ENCODE measurements around the gene ZDHHC6. TPM values are rescaled to one million over a fixed set of nuclear protein-coding genes. Genes with fewer than 3 reads are reported as not detected.

The ZDHHC6 gene
- total RNA-seq, 1 experiment from 2014 or later, result 40.3 TPM

GRCh38 chr10:112434988-112435619 lies 11.6 kb downstream of the ZDHHC6 start:
- in situ Hi-C loops (cut with HindIII; ENCODE audit: low pct_unique_long_range_greater_than_20kb, low sequenced_read_pairs) (no loop called here), intact Hi-C loops (cut with micrococcal nuclease; ENCODE audit: unreplicated experiment) (loop anchor here (5.0 to 10.0 kb wide), 3 partner anchors 113 to 290 kb away; partner anchors contain the start of gene GPAM)
- BruUV-seq (replicated peaks), result no TSS peak
- Histone ChIP-seq H3K36me3 (ENCODE audit: control insufficient read depth, insufficient read depth, low read length) (peaks cover 51% of the 10 kb centered on the region), H3K9me3 (ENCODE audit: control insufficient read depth, insufficient read depth, low read depth, low read length) (no peaks in the 10 kb centered on the region), H3K4me1 (ENCODE audit: control insufficient read depth, insufficient read depth, low read length) (no peaks in the 10 kb centered on the region), H3K27ac (ENCODE audit: low read length) (no peak overlapping the region), H3K27me3 (ENCODE audit: control insufficient read depth, insufficient read depth, low read length) (no peaks in the 10 kb centered on the region), H3K4me3 (ENCODE audit: low read depth in 2 of 2, low read length in 2 of 2) (no peak overlapping the region)
- ChIA-PET POLR2A (no interaction called here), CTCF (interaction anchor here (0.6 to 1.2 kb wide), 6 partner anchors 37 to 294 kb away, joined by 3 to 4 read pairs (median 3); no protein-coding TSS in a partner anchor)
- ATAC-seq (no peak), DNase-seq (ENCODE audit: low read depth, low spot score) (no peak)
- no peak for TF ChIP-seq REST (IDR thresholded peaks at IDR 0.05; ENCODE audit: insufficient read depth in 1 of 2, low read depth in 2 of 2, low read length in 1 of 2)
- TF ChIP-seq, protein P1, sequence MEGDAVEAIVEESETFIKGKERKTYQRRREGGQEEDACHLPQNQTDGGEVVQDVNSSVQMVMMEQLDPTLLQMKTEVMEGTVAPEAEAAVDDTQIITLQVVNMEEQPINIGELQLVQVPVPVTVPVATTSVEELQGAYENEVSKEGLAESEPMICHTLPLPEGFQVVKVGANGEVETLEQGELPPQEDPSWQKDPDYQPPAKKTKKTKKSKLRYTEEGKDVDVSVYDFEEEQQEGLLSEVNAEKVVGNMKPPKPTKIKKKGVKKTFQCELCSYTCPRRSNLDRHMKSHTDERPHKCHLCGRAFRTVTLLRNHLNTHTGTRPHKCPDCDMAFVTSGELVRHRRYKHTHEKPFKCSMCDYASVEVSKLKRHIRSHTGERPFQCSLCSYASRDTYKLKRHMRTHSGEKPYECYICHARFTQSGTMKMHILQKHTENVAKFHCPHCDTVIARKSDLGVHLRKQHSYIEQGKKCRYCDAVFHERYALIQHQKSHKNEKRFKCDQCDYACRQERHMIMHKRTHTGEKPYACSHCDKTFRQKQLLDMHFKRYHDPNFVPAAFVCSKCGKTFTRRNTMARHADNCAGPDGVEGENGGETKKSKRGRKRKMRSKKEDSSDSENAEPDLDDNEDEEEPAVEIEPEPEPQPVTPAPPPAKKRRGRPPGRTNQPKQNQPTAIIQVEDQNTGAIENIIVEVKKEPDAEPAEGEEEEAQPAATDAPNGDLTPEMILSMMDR (IDR thresholded peaks at IDR 0.05), result peak; percentile 44; the same call in 1 of the 2 replicates

DNA sequence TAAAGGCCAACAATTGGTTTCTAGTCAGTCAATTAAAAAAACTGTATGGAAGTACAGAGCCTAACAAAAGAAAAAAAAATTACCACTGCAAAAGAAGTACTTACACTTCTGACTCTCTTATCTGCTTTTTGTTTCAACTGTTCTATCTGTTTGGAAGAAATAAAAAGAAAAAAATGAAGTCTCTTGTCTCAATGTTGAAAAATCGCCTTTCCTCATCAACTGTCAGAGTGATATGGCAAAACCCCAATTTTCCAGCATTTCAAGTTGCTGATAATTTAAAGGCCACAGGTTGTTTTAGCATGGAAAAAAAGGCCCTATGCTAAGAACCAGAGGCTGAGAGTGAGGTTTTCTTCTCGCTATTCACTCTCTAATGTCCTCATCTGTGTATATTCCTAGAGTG lies 13.6 kb downstream of the ZDHHC6 start:
- no TSS peak for BruUV-seq (replicated peaks)

More for the DNA sequence above, 13.6 kb downstream of the ZDHHC6 start:
- ATAC-seq (no peak), DNase-seq (ENCODE audit: low read depth, low spot score) (no peak)
- Histone ChIP-seq H3K4me1 (ENCODE audit: control insufficient read depth, insufficient read depth, low read length) (no peaks in the 10 kb centered on the region), H3K4me3 (ENCODE audit: low read depth in 2 of 2, low read length in 2 of 2) (no peak overlapping the region), H3K27ac (ENCODE audit: low read length) (no peak overlapping the region), H3K27me3 (ENCODE audit: control insufficient read depth, insufficient read depth, low read length) (no peaks in the 10 kb centered on the region), H3K9me3 (ENCODE audit: control insufficient read depth, insufficient read depth, low read depth, low read length) (no peaks in the 10 kb centered on the region), H3K36me3 (ENCODE audit: control insufficient read depth, insufficient read depth, low read length) (peaks cover 46% of the 10 kb centered on the region)
- POLR2A ChIA-PET, result no interaction called here
- intact Hi-C loops (cut with micrococcal nuclease; ENCODE audit: unreplicated experiment) (loop anchor here (5.0 to 10.0 kb wide), 3 partner anchors 111 to 288 kb away; partner anchors contain the start of gene GPAM), in situ Hi-C loops (cut with HindIII; ENCODE audit: low pct_unique_long_range_greater_than_20kb, low sequenced_read_pairs) (no loop called here)
- CTCF ChIA-PET, result no interaction called here
- TF ChIP-seq REST (IDR thresholded peaks at IDR 0.05; ENCODE audit: insufficient read depth in 1 of 2, low read depth in 2 of 2, low read length in 1 of 2), result no peak
- TF ChIP-seq TCF7L2 (IDR thresholded peaks at IDR 0.05; ENCODE audit: low read depth, low read length), result no peak
- TF ChIP-seq POLR2AphosphoS5 (IDR thresholded peaks at IDR 0.05; ENCODE audit: low read depth, low read length), result no peak
- TF ChIP-seq, protein P1 (IDR thresholded peaks at IDR 0.05), result no peak
- TF ChIP-seq SIN3A (IDR thresholded peaks at IDR 0.05; ENCODE audit: borderline replicate concordance, insufficient read depth, low read depth, low read length), result no peak

All from Panc1 (cell line).